ENCODE results near the gene CHCT1. TPM values are rescaled to one million over a fixed set of nuclear protein-coding genes. Genes with fewer than 3 reads are reported as not detected.

The CHCT1 gene
- total and polyA plus RNA-seq, 2 of the 8 experiments (the other 6 are each of a cell fraction or from before 2014, with no cell fraction given) = 0.06 TPM; not detected in 1

DNA sequence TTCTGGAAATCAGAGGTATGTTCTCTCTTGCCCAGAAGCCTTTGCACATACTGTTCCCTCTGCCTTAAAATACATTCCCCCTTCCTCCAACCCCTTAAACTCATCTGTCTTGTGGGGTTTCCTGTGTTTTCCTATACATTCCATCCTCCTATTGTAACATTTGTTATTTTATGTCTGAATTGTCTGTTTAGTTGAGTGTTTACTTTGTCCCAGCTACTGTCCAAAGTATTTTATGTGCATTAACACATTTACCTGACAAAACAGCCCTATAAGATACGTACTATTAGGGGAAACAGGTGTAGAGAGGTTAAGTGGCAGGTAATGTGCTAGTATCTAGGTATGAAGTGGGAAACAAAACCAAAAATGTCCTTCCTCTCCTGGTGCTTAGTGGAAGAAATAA, 42.1 kb downstream of the CHCT1 start (continued):
- TF ChIP-seq, protein P1, sequence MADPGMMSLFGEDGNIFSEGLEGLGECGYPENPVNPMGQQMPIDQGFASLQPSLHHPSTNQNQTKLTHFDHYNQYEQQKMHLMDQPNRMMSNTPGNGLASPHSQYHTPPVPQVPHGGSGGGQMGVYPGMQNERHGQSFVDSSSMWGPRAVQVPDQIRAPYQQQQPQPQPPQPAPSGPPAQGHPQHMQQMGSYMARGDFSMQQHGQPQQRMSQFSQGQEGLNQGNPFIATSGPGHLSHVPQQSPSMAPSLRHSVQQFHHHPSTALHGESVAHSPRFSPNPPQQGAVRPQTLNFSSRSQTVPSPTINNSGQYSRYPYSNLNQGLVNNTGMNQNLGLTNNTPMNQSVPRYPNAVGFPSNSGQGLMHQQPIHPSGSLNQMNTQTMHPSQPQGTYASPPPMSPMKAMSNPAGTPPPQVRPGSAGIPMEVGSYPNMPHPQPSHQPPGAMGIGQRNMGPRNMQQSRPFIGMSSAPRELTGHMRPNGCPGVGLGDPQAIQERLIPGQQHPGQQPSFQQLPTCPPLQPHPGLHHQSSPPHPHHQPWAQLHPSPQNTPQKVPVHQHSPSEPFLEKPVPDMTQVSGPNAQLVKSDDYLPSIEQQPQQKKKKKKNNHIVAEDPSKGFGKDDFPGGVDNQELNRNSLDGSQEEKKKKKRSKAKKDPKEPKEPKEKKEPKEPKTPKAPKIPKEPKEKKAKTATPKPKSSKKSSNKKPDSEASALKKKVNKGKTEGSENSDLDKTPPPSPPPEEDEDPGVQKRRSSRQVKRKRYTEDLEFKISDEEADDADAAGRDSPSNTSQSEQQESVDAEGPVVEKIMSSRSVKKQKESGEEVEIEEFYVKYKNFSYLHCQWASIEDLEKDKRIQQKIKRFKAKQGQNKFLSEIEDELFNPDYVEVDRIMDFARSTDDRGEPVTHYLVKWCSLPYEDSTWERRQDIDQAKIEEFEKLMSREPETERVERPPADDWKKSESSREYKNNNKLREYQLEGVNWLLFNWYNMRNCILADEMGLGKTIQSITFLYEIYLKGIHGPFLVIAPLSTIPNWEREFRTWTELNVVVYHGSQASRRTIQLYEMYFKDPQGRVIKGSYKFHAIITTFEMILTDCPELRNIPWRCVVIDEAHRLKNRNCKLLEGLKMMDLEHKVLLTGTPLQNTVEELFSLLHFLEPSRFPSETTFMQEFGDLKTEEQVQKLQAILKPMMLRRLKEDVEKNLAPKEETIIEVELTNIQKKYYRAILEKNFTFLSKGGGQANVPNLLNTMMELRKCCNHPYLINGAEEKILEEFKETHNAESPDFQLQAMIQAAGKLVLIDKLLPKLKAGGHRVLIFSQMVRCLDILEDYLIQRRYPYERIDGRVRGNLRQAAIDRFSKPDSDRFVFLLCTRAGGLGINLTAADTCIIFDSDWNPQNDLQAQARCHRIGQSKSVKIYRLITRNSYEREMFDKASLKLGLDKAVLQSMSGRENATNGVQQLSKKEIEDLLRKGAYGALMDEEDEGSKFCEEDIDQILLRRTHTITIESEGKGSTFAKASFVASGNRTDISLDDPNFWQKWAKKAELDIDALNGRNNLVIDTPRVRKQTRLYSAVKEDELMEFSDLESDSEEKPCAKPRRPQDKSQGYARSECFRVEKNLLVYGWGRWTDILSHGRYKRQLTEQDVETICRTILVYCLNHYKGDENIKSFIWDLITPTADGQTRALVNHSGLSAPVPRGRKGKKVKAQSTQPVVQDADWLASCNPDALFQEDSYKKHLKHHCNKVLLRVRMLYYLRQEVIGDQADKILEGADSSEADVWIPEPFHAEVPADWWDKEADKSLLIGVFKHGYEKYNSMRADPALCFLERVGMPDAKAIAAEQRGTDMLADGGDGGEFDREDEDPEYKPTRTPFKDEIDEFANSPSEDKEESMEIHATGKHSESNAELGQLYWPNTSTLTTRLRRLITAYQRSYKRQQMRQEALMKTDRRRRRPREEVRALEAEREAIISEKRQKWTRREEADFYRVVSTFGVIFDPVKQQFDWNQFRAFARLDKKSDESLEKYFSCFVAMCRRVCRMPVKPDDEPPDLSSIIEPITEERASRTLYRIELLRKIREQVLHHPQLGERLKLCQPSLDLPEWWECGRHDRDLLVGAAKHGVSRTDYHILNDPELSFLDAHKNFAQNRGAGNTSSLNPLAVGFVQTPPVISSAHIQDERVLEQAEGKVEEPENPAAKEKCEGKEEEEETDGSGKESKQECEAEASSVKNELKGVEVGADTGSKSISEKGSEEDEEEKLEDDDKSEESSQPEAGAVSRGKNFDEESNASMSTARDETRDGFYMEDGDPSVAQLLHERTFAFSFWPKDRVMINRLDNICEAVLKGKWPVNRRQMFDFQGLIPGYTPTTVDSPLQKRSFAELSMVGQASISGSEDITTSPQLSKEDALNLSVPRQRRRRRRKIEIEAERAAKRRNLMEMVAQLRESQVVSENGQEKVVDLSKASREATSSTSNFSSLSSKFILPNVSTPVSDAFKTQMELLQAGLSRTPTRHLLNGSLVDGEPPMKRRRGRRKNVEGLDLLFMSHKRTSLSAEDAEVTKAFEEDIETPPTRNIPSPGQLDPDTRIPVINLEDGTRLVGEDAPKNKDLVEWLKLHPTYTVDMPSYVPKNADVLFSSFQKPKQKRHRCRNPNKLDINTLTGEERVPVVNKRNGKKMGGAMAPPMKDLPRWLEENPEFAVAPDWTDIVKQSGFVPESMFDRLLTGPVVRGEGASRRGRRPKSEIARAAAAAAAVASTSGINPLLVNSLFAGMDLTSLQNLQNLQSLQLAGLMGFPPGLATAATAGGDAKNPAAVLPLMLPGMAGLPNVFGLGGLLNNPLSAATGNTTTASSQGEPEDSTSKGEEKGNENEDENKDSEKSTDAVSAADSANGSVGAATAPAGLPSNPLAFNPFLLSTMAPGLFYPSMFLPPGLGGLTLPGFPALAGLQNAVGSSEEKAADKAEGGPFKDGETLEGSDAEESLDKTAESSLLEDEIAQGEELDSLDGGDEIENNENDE (IDR thresholded peaks at IDR 0.05; ENCODE audit: insufficient replicate concordance, low read length) = no peak
- TF ChIP-seq SIN3A (conservative IDR thresholded peaks at IDR 0.05 in 1 of 2, IDR thresholded peaks at IDR 0.05 in 1 of 2; ENCODE audit: low read depth in 1 of 2, low read length in 2 of 2) (no peak), NANOG (IDR thresholded peaks at IDR 0.05; ENCODE audit: insufficient read depth, low read depth, low read length, poor library complexity, severe bottlenecking) (no peak), RNF2 (IDR thresholded peaks at IDR 0.05; ENCODE audit: borderline replicate concordance, low read depth, low read length, missing control alignments, poor library complexity, severe bottlenecking) (no peak), SP4 (IDR thresholded peaks at IDR 0.05; ENCODE audit: low read length) (no peak), RFX5 (IDR thresholded peaks at IDR 0.05; ENCODE audit: borderline replicate concordance, low read depth, low read length) (no peak), CHD2 (IDR thresholded peaks at IDR 0.05; ENCODE audit: low read length) (no peak), HDAC2 (IDR thresholded peaks at IDR 0.05; ENCODE audit: borderline replicate concordance in 1 of 2, low read depth in 2 of 2, low read length in 2 of 2) (no peak)

Data from H1 (cell line).